GM12872 (cell line): ENCODE measurements around the gene CYRIA.
A peak's percentile ranks its signal among the peaks of the same experiment; 100 is the strongest.

Experiments
- TF ChIP-seq, protein P1 (sequence below): IDR thresholded peaks from 3 replicates; pipeline ENCODE4 v1.5.1; 2011; ENCODE audit warnings: low read depth, mild to moderate bottlenecking, low read length, moderate library complexity; ENCODE audit not compliant: insufficient read depth

The CYRIA gene

DNA sequence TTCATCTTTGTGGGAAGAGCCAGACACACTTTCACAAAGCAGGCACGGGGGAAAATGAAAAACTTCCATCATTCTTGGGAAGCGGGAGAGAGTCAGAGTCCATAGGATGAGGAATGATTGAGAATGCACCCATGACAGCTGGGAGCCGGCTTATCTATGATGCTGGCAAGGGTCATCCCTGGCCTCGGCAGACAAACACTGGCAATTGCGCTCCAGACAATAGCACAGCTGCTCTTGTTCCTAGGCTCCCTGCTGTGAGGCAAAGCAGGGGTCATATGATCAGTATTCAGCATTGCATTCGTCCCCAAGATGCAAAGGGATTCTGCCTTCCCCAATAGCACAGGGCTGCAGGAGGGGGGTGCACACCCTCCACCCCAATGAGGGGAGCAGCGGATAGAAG, 33.0 kb downstream of the CYRIA start:
- TF ChIP-seq, protein P1, sequence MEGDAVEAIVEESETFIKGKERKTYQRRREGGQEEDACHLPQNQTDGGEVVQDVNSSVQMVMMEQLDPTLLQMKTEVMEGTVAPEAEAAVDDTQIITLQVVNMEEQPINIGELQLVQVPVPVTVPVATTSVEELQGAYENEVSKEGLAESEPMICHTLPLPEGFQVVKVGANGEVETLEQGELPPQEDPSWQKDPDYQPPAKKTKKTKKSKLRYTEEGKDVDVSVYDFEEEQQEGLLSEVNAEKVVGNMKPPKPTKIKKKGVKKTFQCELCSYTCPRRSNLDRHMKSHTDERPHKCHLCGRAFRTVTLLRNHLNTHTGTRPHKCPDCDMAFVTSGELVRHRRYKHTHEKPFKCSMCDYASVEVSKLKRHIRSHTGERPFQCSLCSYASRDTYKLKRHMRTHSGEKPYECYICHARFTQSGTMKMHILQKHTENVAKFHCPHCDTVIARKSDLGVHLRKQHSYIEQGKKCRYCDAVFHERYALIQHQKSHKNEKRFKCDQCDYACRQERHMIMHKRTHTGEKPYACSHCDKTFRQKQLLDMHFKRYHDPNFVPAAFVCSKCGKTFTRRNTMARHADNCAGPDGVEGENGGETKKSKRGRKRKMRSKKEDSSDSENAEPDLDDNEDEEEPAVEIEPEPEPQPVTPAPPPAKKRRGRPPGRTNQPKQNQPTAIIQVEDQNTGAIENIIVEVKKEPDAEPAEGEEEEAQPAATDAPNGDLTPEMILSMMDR: no peak

DNA sequence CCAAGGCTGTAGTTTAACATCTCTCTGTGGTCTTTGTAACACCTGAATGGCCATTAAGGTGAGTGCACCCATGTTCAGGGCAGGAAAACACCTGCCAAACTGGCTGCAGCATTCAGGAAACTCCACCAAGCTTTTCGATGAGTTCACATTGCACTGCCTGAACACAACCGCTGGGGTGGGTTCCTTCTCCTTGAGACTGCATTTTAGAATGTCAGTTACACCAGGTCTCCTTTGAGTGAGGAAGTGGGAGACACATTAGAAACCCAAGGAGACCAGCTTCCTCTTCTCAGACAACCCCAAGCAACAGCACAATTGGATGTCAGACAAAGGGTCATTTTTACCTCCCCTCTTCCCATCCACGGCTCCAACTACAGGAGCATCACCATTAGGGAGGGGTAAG, 35.2 kb downstream of the CYRIA start:
- TF ChIP-seq, protein P1: peak; percentile 20; the same call in 1 of the 3 replicates

DNA sequence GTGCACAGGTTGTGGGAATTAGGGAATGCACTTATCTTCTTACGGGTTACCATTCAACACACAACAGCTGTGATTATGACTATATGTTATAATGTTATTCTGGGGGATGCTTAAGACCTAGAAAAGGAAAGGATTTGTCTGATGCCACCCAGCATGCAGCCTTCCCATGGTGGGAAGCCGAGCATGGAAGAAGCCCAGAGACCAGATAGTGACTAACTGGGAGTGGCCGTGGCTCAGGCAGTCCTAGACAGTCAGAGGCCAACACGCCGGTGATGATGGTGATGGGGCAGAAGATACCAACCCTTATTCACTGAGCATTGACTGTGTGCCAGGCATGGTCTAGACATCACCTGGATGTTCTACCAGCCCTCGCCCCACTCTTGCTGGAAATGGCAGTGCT, 35.9 kb downstream of the CYRIA start:
- TF ChIP-seq, protein P1: no peak

DNA sequence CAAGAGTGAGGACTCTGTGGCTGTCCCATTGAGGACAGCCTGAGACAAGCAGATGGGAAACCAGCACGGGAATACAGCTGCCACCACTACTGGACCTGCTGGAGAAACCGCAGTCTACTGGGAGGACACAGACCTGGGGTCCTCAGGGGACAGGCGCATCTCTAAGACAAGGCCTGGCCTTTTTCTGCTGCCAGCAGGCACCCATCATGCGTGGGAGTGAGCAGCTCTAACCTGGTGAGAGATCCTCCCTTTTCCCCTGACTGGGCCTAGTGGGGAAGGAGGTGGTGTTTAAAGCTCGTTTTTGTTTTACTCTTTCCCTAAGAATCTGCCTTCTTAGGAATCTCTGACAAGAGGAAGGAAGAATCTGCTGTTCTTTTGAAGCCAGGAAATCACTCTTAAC, 36.6 kb downstream of the CYRIA start:
- TF ChIP-seq, protein P1: no peak

DNA sequence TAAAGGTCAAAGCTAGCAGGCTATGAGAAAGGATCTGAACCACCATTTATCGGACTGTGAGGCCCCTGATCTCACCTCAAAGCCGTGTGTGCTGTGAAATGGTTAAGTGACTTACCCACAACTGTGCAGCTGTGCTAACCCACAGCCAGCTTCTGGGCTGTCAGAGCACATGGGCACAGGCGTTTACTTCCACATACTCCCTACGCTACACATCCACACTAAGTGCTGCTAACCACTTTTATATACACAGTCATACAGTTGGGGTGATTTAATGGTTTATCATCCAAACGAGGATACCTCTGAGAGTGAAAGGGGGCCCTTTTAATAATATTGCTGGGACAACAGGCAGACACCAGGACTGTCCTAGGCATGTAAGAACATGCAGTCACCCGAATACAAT, 37.3 kb downstream of the CYRIA start:
- TF ChIP-seq, protein P1: no peak

DNA sequence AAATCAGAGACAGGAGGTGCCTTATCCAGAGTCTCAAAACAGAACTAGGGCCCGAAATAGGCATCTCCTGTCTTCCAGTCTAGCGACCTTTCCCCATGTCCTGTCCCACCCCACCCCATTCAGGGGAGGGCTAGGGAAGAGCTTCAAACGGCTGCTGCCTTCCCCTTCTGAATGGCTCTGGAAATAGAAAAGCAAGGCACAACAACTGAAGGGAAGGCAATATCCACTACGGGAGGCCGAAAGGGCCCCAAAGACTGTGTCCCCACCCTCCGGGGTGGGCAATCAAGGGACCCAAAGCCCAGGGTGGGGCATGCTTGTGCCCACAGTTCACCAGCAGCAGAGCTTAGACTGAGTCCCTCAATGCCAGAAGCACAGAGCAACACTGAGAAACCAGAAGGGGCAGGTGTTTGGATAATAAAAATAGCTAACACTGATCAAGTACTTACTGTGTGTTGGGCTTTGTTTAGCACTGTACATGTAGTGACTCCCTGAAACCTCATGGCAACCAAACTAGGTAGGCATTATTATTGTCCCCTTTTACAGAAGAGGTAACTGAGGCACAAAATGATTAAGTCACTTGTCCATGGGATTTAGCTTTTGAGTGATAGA, 38.5 kb downstream of the CYRIA start:
- TF ChIP-seq, protein P1: no peak

DNA sequence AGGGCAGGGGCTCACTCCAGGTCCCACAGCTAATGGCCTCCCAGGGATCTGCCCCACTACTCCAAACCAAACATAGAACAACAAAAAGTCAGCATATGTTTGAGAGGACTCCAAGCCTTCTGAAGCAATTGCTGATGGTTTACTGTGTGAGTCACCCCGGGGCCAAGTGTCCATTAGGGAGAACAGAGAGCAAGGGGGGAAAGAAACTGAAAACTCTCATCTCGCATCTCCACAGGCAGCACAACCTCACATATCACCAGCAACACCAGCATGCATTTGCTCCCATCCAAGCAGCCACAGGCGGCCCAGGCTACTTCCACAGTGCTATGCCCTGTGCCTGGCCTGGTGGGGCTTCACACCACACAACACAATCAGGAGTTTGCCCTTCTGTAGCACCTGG, 39.1 kb downstream of the CYRIA start:
- TF ChIP-seq, protein P1: no peak
